GM12878 (cell line): ENCODE data around the gene TPH2. TPM values are rescaled to one million over a fixed set of nuclear protein-coding genes. Genes with fewer than 3 reads are reported as not detected.

Experiments used
- ATAC-seq: fragments of 200-7000 bp; cut with Tn5 transposase; 3 replicates; pipeline ENCODE4 v1.9.1; 2020; ENCODE audit warnings: mild to moderate bottlenecking, moderate library complexity
- BruUV-seq: library from RNA; stranded (reverse); fragments of 400-500 nt; replicated peaks from 2 replicates; lab custom pipeline; 2021; lab: Mats Ljungman, UMichigan
- CTCF ChIA-PET: fragments of 300-600 bp; sonication (Branson Sonifier 250); formaldehyde crosslinking; extraction: SDS; loops from one replicate; lab custom pipeline; 2021; ENCODE audit warnings: inconsistent platforms; lab: Yijun Ruan, JAX
- POLR2A ChIA-PET: fragments of 350-600 bp; formaldehyde crosslinking; extraction: SDS; loops from one replicate; lab custom pipeline; 2021; ENCODE audit warnings: inconsistent platforms; lab: Charles Lee
- RAD21 ChIA-PET: fragments of 300-600 bp; sonication (Branson Sonifier 250); formaldehyde crosslinking; loops from one replicate; lab custom pipeline; 2023; ENCODE audit warnings: antibody characterized with exemption; ENCODE audit not compliant: unreplicated experiment; lab: Charles Lee
- SMC1A ChIA-PET: fragments of 300-600 bp; sonication (Branson Sonifier 250); formaldehyde crosslinking; loops from one replicate; lab custom pipeline; 2023; ENCODE audit not compliant: unreplicated experiment, uncharacterized antibody; lab: Charles Lee
- DNase-seq: peaks from one replicate; pipeline ENCODE4 v3.0.0-alpha.2; 2011; ENCODE audit warnings: low read depth, low spot score
- FAIRE-seq: peaks from 3 replicates; lab custom pipeline; 2011; peaks lifted over from hg19 to GRCh38; lab: Jason Lieb, UNC
- H2AFZ ChIP-seq: 2 replicates; pipeline ENCODE4 v1.6.0; 2011; ENCODE audit warnings: low read depth, low read length, control low read depth; ENCODE audit not compliant: control insufficient read depth
- H3K27ac ChIP-seq: 2 replicates; pipeline ENCODE4 v1.5.1; 2011; ENCODE audit warnings: control low read depth; ENCODE audit not compliant: control insufficient read depth, insufficient read depth
- H3K27me3 ChIP-seq, 2 experiments: replicated peaks in 1 of 2; 2 replicates each; pipeline versions ENCODE4 v1.6.0 to v1.6.1; 2011; ENCODE audit warnings: low read length in 1 of 2; ENCODE audit not compliant: control insufficient read depth in 2 of 2, insufficient read depth in 2 of 2
- H3K36me3 ChIP-seq, 2 experiments: 2 replicates each; pipeline ENCODE4 v1.5.1; 2011; ENCODE audit warnings: low read length in 1 of 2; ENCODE audit not compliant: control insufficient read depth in 2 of 2, insufficient read depth in 2 of 2
- H3K4me1 ChIP-seq: 2 replicates; pipeline ENCODE4 v1.6.1; 2011; ENCODE audit warnings: mild to moderate bottlenecking, low read length, moderate library complexity, mixed read lengths; ENCODE audit not compliant: control insufficient read depth, insufficient read depth
- H3K4me2 ChIP-seq: 2 replicates; pipeline ENCODE4 v1.6.0; 2011; ENCODE audit warnings: control low read depth; ENCODE audit not compliant: control insufficient read depth, insufficient read depth
- H3K4me3 ChIP-seq: fragments of 200-600 bp; sonication (generic); 2 replicates; pipeline ENCODE4 v1.5.1; 2016
- H3K79me2 ChIP-seq: 2 replicates; pipeline ENCODE4 v1.6.0; 2011; ENCODE audit warnings: low read length; ENCODE audit not compliant: control insufficient read depth, insufficient read depth
- H3K9ac ChIP-seq: 2 replicates; pipeline ENCODE4 v1.8.0; 2011; ENCODE audit warnings: low read length, control low read depth, mixed read lengths; ENCODE audit not compliant: control insufficient read depth, insufficient read depth
- H3K9me3 ChIP-seq: replicated peaks from 3 replicates; pipeline ENCODE4 v1.5.1; 2011; ENCODE audit warnings: mild to moderate bottlenecking, low read length; ENCODE audit not compliant: control insufficient read depth, insufficient read depth
- H4K20me1 ChIP-seq: 2 replicates; pipeline ENCODE4 v1.6.0; 2011; ENCODE audit not compliant: control insufficient read depth, insufficient read depth
- CUX1 ChIP-seq: IDR thresholded peaks from 2 replicates; pipeline ENCODE4 v1.6.1; 2012; ENCODE audit warnings: improper control_type of control experiment, low read depth, low read length; ENCODE audit not compliant: insufficient replicate concordance
- DPF2 ChIP-seq: fragments of 450-650 bp; IDR thresholded peaks from 2 replicates; pipeline ENCODE4 v1.6.1; 2017; ENCODE audit warnings: mild to moderate bottlenecking
- E2F4 ChIP-seq: IDR thresholded peaks from 2 replicates; pipeline ENCODE4 v1.6.1; 2012; ENCODE audit warnings: low read depth, low read length, improper control_type of control experiment
- FOS ChIP-seq: IDR thresholded peaks from 3 replicates; pipeline ENCODE4 v1.6.1; 2011; ENCODE audit warnings: borderline replicate concordance; ENCODE audit not compliant: insufficient read length; ENCODE audit errors: extremely low read depth
- MEF2A ChIP-seq: IDR thresholded peaks from 2 replicates; pipeline ENCODE4 v1.6.1; 2011; ENCODE audit warnings: low read depth, mild to moderate bottlenecking, low read length, moderate library complexity; ENCODE audit not compliant: insufficient read depth
- PBX3 ChIP-seq: IDR thresholded peaks from 2 replicates; pipeline ENCODE4 v1.6.1; 2011; ENCODE audit warnings: mild to moderate bottlenecking, low read depth, low read length, moderate library complexity; ENCODE audit not compliant: insufficient replicate concordance
- RAD21 ChIP-seq: IDR thresholded peaks from 2 replicates; pipeline ENCODE4 v1.6.1; 2011; ENCODE audit warnings: mild to moderate bottlenecking, low read depth, low read length, moderate library complexity; ENCODE audit not compliant: insufficient read depth
- TCF12 ChIP-seq: IDR thresholded peaks from 2 replicates; pipeline ENCODE4 v1.6.1; 2011; ENCODE audit warnings: low read depth, mild to moderate bottlenecking, low read length
- ZNF687 ChIP-seq: fragments of 450-650 bp; IDR thresholded peaks from 2 replicates; pipeline ENCODE4 v1.6.1; 2017; ENCODE audit warnings: mild to moderate bottlenecking, moderate library complexity
- WGBS: methylation state at CpG from one replicate; pipeline ENCODE4 v1.1.6; 2016; ENCODE audit warnings: low lambda C conversion rate; ENCODE audit not compliant: insufficient replicate concordance, insufficient coverage; ENCODE audit errors: missing lambda C conversion rate; 5-methylcytosine and 5-hydroxymethylcytosine counted together
- in situ Hi-C: fragments of 300-500 bp; cut with MboI; formaldehyde crosslinking; loops from 9 replicates; pipeline ENCODE4 v1.14.3; 2018; ENCODE audit warnings: mixed read lengths
- intact Hi-C: fragments of 100-400 bp; cut with micrococcal nuclease; formaldehyde crosslinking; loops from one replicate; pipeline ENCODE4 v1.14.2; 2022; ENCODE audit not compliant: unreplicated experiment
- polyA plus RNA-seq, 11 experiments: library from polyadenylated mRNA; depleted of rRNA in 4 of 11; unstranded in 6 of 11; stranded (reverse) in 5 of 11; fragments of >200 nt; fragmentation: Nextera tagmentation in 4 of 11; fragmentation: Illumina TruSeq in 1 of 11; extraction: Ambion mirVana in 4 of 11; extraction: Trizol in 1 of 11; gene quantifications; 1 replicate in 1 of 11; 2 replicates in 10 of 11; pipeline versions ENCODE4 v1.2.1 to v1.2.3, GENCODE V29; 2011 to 2016; ENCODE audit warnings: inconsistent platforms in 2 of 11, missing spikeins in 2 of 11, low read depth in 1 of 11
- total RNA-seq, 4 experiments: library from RNA; depleted of rRNA in 3 of 4; stranded (reverse); fragments of >200 nt in 3 of 4; fragmentation: Illumina TruSeq in 1 of 4; extraction: Trizol in 1 of 4; gene quantifications; 2 replicates each; pipeline versions ENCODE4 v1.2.1 to v1.2.3, GENCODE V29; 2013 to 2021

TPH2 gene
- total and polyA plus RNA-seq, 10 of the 15 experiments (the other 5 are each of a cell fraction or from before 2014, with no cell fraction given): not detected

GRCh38 chr12:71949646-71950045, 11.0 kb downstream of the TPH2 start (continued):
- no peak for TF ChIP-seq PBX3
- TF ChIP-seq FOS: no peak

GRCh38 chr12:71950404-71950803, 11.8 kb downstream of the TPH2 start:
- no peak overlapping the region for H3K4me2 ChIP-seq
- no peak for DNase-seq
- BruUV-seq: no TSS peak
- no peaks in the 10 kb centered on the region for H3K9me3 ChIP-seq
- ChIA-PET SMC1A (interaction anchor here (0.7 kb wide), 1 partner anchor 82 kb away, joined by 3 read pairs; no protein-coding TSS in a partner anchor), CTCF (interaction anchor here (1.8 kb wide), 1 partner anchor 13 kb away, joined by 4 read pairs; no protein-coding TSS in a partner anchor), POLR2A (no interaction called here), RAD21 (no interaction called here)
- ATAC-seq: no peak
- H3K4me1 ChIP-seq: no peaks in the 10 kb centered on the region
- in situ Hi-C loops (no loop called here), intact Hi-C loops (no loop called here)
- FAIRE-seq: no peak
- H3K4me3 ChIP-seq: no peak overlapping the region
- 29% methylated on average over 4 of the region's 4 CpGs for WGBS
- no peaks in the 10 kb centered on the region for H3K36me3 ChIP-seq
- H3K27ac ChIP-seq: no peak overlapping the region
- H3K27me3 ChIP-seq: no peaks in the 10 kb centered on the region
- H4K20me1 ChIP-seq: no peaks in the 10 kb centered on the region
- H3K9ac ChIP-seq: no peak overlapping the region
- no peaks in the 10 kb centered on the region for H3K79me2 ChIP-seq
- no peak overlapping the region for H2AFZ ChIP-seq
- TF ChIP-seq CUX1 (no peak), ZNF687 (no peak), E2F4 (no peak), DPF2 (no peak), TCF12 (no peak), MEF2A (no peak), RAD21 (no peak)
